ENCODE data around the gene GGT6.

DNA sequence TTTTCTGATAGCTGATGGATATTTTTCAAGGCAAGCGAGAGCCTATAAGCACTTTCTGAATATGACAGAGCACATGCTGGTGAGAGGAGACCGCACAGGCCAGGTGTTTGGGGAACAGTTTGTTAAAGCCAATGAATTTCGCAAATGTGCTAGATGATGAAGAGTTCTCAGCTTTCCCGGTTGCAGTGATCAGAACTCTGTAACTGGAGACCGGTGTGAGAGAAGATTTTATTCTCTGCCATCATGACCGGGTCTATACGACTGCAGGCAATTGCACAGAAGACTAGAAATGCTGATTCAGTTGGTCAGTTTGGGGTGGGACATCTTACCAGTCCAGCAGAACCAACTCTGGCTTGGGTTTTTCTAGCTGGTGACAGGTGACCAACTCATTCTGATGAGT is 49.4 kb upstream of the GGT6 start:
- TF ChIP-seq CTCF (IDR thresholded peaks at IDR 0.05; ENCODE audit: insufficient read depth, low read depth, low read length): no peak
- no peak for TF ChIP-seq EZH2 (IDR thresholded peaks at IDR 0.05; ENCODE audit: insufficient read depth, low read length)

All from astrocyte (in vitro differentiated cells and primary cell).